Small intestine (tissue), 7 donors: ENCODE results near the gene TMEM213. TPM values are rescaled to one million over a fixed set of nuclear protein-coding genes. Genes with fewer than 3 reads are reported as not detected.

Experiments
- DNase-seq, 2 donors: peaks; one replicate each; pipeline versions ENCODE4 v3.0.0 to v3.0.0-alpha.2; 2013
- FAIRE-seq: peaks from 2 replicates; lab custom pipeline; 2012; peaks lifted over from hg19 to GRCh38; lab: Jason Lieb, UNC
- H3K27ac ChIP-seq, 3 donors: one replicate each; pipeline ENCODE4 v1.5.1; 2013; ENCODE audit warnings: low read length in 2 of 3, mild to moderate bottlenecking in 2 of 3, control low read depth in 1 of 3, inconsistent platforms in 1 of 3, low read depth in 1 of 3, moderate library complexity in 1 of 3
- H3K27me3 ChIP-seq, 3 donors: one replicate each; pipeline ENCODE4 v1.6.1; 2013; ENCODE audit warnings: low read length in 3 of 3, inconsistent platforms in 1 of 3; ENCODE audit not compliant: control insufficient read depth in 3 of 3, insufficient read depth in 3 of 3
- H3K36me3 ChIP-seq, 3 donors: one replicate each; pipeline ENCODE4 v1.6.1; 2013; ENCODE audit warnings: low read length in 3 of 3, inconsistent platforms in 1 of 3, low read depth in 1 of 3, mild to moderate bottlenecking in 1 of 3, moderate library complexity in 1 of 3; ENCODE audit not compliant: control insufficient read depth in 3 of 3, insufficient read depth in 2 of 3
- H3K4me1 ChIP-seq, 3 donors: one replicate each; pipeline ENCODE4 v1.6.1; 2013; ENCODE audit warnings: low read length in 2 of 3, inconsistent platforms in 1 of 3, low read depth in 1 of 3, mild to moderate bottlenecking in 1 of 3, moderate library complexity in 1 of 3; ENCODE audit not compliant: control insufficient read depth in 3 of 3, insufficient read depth in 2 of 3
- H3K4me3 ChIP-seq, 3 donors: one replicate each; pipeline ENCODE4 v1.5.1; 2013; ENCODE audit warnings: low read length in 3 of 3, control low read depth in 1 of 3, inconsistent platforms in 1 of 3, low read depth in 1 of 3, mild to moderate bottlenecking in 1 of 3, moderate library complexity in 1 of 3
- H3K9me3 ChIP-seq, 2 donors: one replicate each; pipeline ENCODE4 v1.6.1; 2013; ENCODE audit warnings: low read depth in 1 of 2, low read length in 1 of 2; ENCODE audit not compliant: control insufficient read depth in 2 of 2, insufficient read depth in 1 of 2
- WGBS, 3 donors: extraction: QIAGEN DNeasy Blood & Tissue Kit; methylation state at CpG; one replicate each; pipeline ENCODE4 v1.1.7; 2013; 5-methylcytosine and 5-hydroxymethylcytosine counted together
- polyA plus RNA-seq, 4 donors: library from polyadenylated mRNA; stranded (reverse) in 3 of 4; unstranded in 1 of 4; fragments of 200-250 nt in 3 of 4; fragments of 120-200 nt in 1 of 4; gene quantifications; one replicate each; pipeline versions ENCODE4 v1.2.1 to v1.2.3, GENCODE V29; 2013
- donor health status: healthy with polysubstance abuse.
- donor health status: control.
- donor health status: control.
- donor health status: Bipolar disorder and iron deficiency.
- donor health status: healthy.

The TMEM213 gene
- polyA plus RNA-seq, 4 donors: 0.01 to 0.07 TPM; not detected in 2

DNA sequence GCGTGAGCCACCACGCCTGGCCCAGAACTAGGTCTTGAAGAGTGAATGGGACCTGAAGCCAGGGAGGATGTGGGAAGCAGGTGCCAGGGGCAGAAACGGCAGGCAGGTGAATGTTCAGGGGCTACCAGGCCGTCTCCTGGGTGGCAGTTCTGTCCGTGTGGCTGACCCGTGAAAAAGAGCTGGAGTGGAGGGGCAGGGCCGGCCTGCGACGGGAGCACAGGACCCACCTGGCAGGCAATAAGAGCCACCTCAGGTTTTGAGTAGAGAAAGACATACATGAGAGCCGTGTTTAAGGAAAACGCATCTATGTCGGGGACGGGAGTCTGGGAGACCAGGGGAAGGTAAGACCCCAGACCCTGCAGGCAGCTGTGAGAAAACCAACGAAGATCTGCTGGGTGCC is 70.9 kb downstream of the TMEM213 start:
- DNase-seq: no peak
- Histone ChIP-seq H3K27ac (no peak overlapping the region), H3K36me3 (peaks cover 0 to 42% (median 6%) of the 10 kb centered on the region in 3 donors), H3K4me1 (no peaks in the 10 kb centered on the region), H3K9me3 (peaks cover 0 to 2% of the 10 kb centered on the region in 2 donors), H3K4me3 (no peak overlapping the region), H3K27me3 (no peaks in the 10 kb centered on the region)
- FAIRE-seq: no peak
- WGBS, 3 donors: 92 to 95% (median 93%) methylated on average over 14 of the region's 14 CpGs

DNA sequence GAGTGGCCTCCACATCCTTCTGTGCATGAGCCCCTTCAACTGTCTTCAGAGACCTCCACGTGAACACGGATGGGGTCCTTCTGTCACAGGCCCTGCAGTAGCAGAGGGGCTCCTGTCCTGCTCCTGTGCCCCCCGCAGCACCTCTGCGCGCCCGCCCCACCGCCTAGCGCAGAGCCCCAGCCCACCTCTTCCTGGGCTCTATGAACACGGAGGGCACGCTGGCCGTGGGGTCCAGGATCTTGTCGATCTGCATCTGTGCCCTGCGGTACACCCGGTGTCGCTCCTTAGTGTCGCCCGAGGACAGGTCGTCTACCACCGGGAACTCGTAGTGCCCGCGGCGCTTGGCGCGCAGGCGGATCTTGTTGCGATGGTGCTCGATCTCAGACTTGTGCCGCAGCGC is 71.6 kb downstream of the TMEM213 start:
- no peak for DNase-seq
- 97% methylated on average over 30 of the region's 30 CpGs for WGBS, 3 donors
- H3K27ac ChIP-seq: no peak overlapping the region
- no peaks in the 10 kb centered on the region for H3K27me3 ChIP-seq
- peaks cover 0 to 2% of the 10 kb centered on the region in 2 donors for H3K9me3 ChIP-seq
- H3K36me3 ChIP-seq: peaks cover 0 to 36% (median 6%) of the 10 kb centered on the region in 3 donors
- no peaks in the 10 kb centered on the region for H3K4me1 ChIP-seq
- FAIRE-seq: no peak
- no peak overlapping the region for H3K4me3 ChIP-seq

DNA sequence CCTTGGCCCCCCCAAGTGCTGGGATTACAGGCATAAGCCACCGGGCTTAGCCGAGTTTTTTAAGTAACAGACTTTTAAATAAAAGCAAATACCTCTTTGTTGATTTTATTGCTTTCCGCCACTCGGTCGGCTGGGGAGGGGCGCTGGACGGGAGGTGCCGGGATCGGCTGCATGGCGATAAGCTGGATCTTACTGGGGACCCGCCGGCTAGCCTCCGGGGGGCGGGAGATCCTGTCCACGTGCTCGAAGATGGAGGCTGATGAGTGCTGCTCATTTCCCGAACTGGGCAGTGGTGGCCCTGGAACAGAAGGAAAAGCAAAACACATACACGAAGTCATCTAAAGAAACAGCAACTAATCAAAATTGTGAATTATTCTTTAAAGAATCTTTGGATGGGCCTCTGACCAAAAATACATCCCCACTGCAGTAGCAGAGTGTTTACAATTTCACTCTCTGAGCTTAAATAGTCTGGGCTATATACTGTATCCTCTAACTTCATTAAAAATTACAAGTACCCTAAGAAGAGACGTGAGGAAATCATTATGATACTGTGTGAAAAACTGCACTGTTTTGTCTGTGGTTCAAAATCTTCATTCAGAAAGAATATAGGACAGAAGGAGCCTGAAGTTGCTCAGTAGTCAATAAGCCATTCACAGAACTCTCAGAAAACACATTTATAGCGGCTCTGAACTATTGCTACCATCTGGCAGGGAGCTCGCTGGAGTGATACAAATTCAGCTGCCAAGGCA is 73.4 kb downstream of the TMEM213 start:
- H3K4me3 ChIP-seq: no peak overlapping the region
- H3K27me3 ChIP-seq: no peaks in the 10 kb centered on the region
- H3K36me3 ChIP-seq: peaks cover 0 to 38% (median 6%) of the 10 kb centered on the region in 3 donors
- H3K9me3 ChIP-seq: peaks cover 0 to 2% of the 10 kb centered on the region in 2 donors
- WGBS, 3 donors: 93 to 96% (median 94%) methylated on average over 21 of the region's 21 CpGs
- no peaks in the 10 kb centered on the region for H3K4me1 ChIP-seq
- H3K27ac ChIP-seq: no peak overlapping the region
- FAIRE-seq (no peak), DNase-seq (no peak)

DNA sequence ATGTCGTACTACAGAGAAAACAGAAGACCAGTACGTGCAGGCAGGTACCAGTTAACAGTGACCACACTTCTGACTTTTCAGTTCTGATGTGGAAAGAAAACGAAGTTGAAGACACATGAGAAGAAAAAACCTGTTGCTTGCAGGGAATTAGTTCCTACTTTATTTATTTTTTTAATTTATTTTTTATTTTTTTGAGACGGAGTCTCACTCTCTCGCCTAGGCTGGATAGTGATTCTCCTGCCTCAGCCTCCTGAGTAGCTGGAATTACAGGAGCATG is 74.0 kb downstream of the TMEM213 start:
- Histone ChIP-seq H3K27me3 (no peaks in the 10 kb centered on the region), H3K4me1 (no peaks in the 10 kb centered on the region), H3K36me3 (peaks cover 0 to 36% (median 6%) of the 10 kb centered on the region in 3 donors), H3K4me3 (no peak overlapping the region), H3K27ac (no peak overlapping the region), H3K9me3 (peaks cover 0 to 2% of the 10 kb centered on the region in 2 donors)
- no peak for DNase-seq
- 89 to 97% (median 93%) methylated on average over 5 of the region's 5 CpGs for WGBS, 3 donors
- no peak for FAIRE-seq

DNA sequence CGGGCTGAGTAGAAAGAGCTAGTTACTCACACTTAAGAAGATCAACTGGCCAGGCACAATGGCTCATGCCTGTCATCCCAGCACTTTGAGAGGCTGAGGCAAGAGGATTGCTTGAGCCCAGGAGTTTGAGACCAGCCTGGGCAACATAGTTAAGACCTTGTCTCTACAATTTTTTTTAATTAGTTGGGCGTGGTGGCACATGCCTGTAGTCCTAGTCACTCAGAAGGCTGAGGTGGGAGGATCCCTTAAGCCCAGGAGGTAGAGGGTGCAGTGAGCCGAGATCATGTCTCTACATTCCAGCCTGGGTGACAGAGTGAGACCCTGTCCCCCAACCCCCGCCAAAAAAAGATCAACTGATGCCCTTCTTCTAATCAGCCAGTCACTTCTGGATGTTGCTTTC is 74.8 kb downstream of the TMEM213 start:
- Histone ChIP-seq H3K4me1 (no peaks in the 10 kb centered on the region), H3K27me3 (no peaks in the 10 kb centered on the region), H3K27ac (no peak overlapping the region), H3K36me3 (peaks cover 0 to 35% (median 6%) of the 10 kb centered on the region in 3 donors), H3K9me3 (peaks cover 0 to 2% of the 10 kb centered on the region in 2 donors), H3K4me3 (no peak overlapping the region)
- FAIRE-seq (no peak), DNase-seq (peak in 1 of 2 donors; percentile 17)
- 89 to 95% (median 91%) methylated on average over 4 of the region's 4 CpGs for WGBS, 3 donors

DNA sequence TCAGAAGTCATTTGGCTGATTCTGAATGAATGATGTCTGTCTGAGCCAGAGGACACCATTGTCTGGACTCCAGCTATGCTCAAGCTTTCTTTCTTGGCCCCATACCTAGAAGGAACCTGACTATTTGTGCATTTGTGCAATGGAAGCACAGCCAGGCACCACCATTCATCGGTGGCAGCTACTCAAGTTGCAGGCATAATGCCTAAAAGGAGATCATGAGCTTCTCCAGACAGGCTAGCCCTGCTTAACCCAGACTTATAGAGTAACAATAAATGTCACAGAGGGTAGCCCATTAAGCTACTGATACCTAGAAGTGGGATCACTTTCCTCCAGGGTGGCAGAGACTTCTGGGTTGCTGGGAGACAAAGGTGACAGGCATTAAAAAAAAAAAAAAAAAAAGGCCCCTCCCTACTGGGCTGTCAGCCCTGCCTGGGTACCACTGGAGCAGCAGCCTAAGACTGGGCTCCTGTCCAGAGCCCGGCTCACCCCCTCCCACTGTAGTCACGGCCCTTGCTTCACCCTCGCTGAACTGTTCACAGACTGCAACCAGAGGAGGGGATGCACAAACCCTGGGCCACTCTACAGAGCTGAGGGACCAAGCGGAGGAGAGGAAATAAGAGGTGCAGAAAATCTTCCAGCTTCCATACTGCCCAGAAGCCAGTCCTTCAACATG is 75.6 kb downstream of the TMEM213 start:
- Histone ChIP-seq H3K9me3 (peaks cover 0 to 2% of the 10 kb centered on the region in 2 donors), H3K27me3 (no peaks in the 10 kb centered on the region), H3K4me3 (no peak overlapping the region), H3K4me1 (no peaks in the 10 kb centered on the region), H3K27ac (no peak overlapping the region), H3K36me3 (peaks cover 0 to 31% (median 6%) of the 10 kb centered on the region in 3 donors)
- no peak for FAIRE-seq
- no peak for DNase-seq
- WGBS, 3 donors: 82 to 90% (median 87%) methylated on average over 5 of the region's 5 CpGs

DNA sequence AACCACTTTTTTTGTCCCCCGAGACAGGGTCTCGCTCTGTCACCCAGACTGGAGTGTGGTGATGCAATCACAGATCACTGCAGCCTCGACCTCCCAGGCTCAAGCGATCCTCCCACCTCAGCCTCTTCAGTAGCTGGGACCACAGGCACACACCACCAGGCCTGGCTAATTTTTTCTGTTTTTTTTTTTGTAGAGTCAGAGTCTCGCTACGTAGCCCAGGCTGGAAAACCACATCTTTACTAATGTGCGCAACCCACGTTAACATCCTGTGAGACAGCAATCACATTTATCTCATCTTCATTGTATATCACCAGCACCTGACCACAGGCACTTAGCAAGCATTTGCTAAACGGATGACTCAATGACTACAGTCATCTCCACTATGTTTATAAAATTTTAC is 78.0 kb downstream of the TMEM213 start:
- H3K27me3 ChIP-seq: no peaks in the 10 kb centered on the region

DNA sequence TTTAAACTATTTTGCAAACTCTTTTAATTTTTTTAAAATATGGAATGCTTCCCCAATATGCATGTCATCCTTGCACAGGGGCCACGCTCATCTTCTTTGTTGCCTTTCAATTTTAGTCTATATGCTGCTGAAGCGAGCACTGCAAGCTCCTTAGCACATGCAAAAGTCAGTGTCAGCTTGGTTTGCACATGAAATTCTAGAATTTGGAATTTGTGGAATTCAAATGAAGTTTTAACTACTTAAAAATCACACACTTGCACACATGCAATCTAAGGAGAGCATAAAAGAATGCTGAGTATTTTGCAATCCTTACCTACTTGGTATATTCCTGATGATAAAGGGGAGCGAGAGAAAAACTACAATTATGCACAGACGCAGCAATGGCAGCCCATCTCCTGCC is 78.5 kb downstream of the TMEM213 start:
- FAIRE-seq (no peak), DNase-seq (no peak)
- H3K36me3 ChIP-seq: peaks cover 0 to 13% (median 0%) of the 10 kb centered on the region in 3 donors
- 87 to 93% (median 93%) methylated on average over 4 of the region's 4 CpGs for WGBS, 3 donors
- H3K4me3 ChIP-seq: no peak overlapping the region
- no peaks in the 10 kb centered on the region for H3K4me1 ChIP-seq
- H3K9me3 ChIP-seq: peaks cover 0 to 2% of the 10 kb centered on the region in 2 donors
- no peaks in the 10 kb centered on the region for H3K27me3 ChIP-seq
- H3K27ac ChIP-seq: no peak overlapping the region

More for the DNA sequence above, 78.0 kb downstream of the TMEM213 start:
- Histone ChIP-seq H3K36me3 (peaks cover 0 to 12% (median 3%) of the 10 kb centered on the region in 3 donors), H3K4me3 (no peak overlapping the region), H3K9me3 (peaks cover 0 to 2% of the 10 kb centered on the region in 2 donors), H3K4me1 (no peaks in the 10 kb centered on the region), H3K27ac (no peak overlapping the region)
- DNase-seq (peak in 1 of 2 donors; percentile 56), FAIRE-seq (no peak)
- WGBS, 3 donors: 72 to 88% (median 75%) methylated on average over 9 of the region's 9 CpGs
